Activated T-helper 17 cell treated with anti-CD3 and anti-CD28 coated beads, Interleukin-2, amount 50 U/mL, for 72 hours (primary cell): Measurements from ENCODE around the gene MRPL50. TPM values are rescaled to one million over a fixed set of nuclear protein-coding genes. Genes with fewer than 3 reads are reported as not detected.

ENCODE experiments used
- ATAC-seq: fragments of 150-1000 bp; cut with Tn5 transposase; replicated peaks from 2 replicates; pipeline ENCODE4 v1.10.0; 2021; ENCODE audit warnings: mild to moderate bottlenecking, moderate library complexity
- H3K27ac Mint-ChIP-seq: one replicate; pipeline ENCODE4 v1.8.0; 2022; ENCODE audit warnings: mixed read lengths
- H3K27me3 Mint-ChIP-seq: one replicate; pipeline ENCODE4 v1.8.0; 2022; ENCODE audit warnings: mixed read lengths
- H3K36me3 Mint-ChIP-seq: one replicate; pipeline ENCODE4 v1.8.0; 2022; ENCODE audit warnings: low read depth, mild to moderate bottlenecking, mixed read lengths
- H3K4me1 Mint-ChIP-seq: one replicate; pipeline ENCODE4 v1.8.0; 2022; ENCODE audit warnings: mixed read lengths
- H3K4me3 Mint-ChIP-seq: one replicate; pipeline ENCODE4 v1.8.0; 2022; ENCODE audit warnings: mild to moderate bottlenecking, mixed read lengths
- H3K9me3 Mint-ChIP-seq: one replicate; pipeline ENCODE4 v1.8.0; 2022; ENCODE audit warnings: mixed read lengths
- total RNA-seq, 2 donors: library from RNA; stranded (reverse); gene quantifications; one replicate each; pipeline ENCODE4 v1.2.3, GENCODE V29; 2022

Gene MRPL50
- total RNA-seq, 2 donors from 2014 or later, result 11.6 to 13.8 TPM

- ATAC-seq, result no peak
- H3K27me3 Mint-ChIP-seq, result peaks cover 7% of the 10 kb centered on the region
- H3K4me3 Mint-ChIP-seq, result no peak overlapping the region
- H3K4me1 Mint-ChIP-seq, result no peaks in the 10 kb centered on the region
- H3K27ac Mint-ChIP-seq, result no peak overlapping the region
- H3K9me3 Mint-ChIP-seq, result no peaks in the 10 kb centered on the region
- H3K36me3 Mint-ChIP-seq, result no peaks in the 10 kb centered on the region
These were observed 44.2 kb downstream of the MRPL50 start for GRCh38 chr9:101354143-101354764.

- Mint-ChIP-seq H3K27ac (no peak overlapping the region), H3K36me3 (no peaks in the 10 kb centered on the region), H3K27me3 (peaks cover 7% of the 10 kb centered on the region), H3K4me3 (no peak overlapping the region), H3K4me1 (no peaks in the 10 kb centered on the region), H3K9me3 (no peaks in the 10 kb centered on the region)
- no peak for ATAC-seq
These were observed 44.7 kb downstream of the MRPL50 start for GRCh38 chr9:101353683-101354082.

GRCh38 chr9:101352892-101353463, 45.4 kb downstream of the MRPL50 start:
- no peaks in the 10 kb centered on the region for H3K9me3 Mint-ChIP-seq
- H3K4me1 Mint-ChIP-seq, result no peaks in the 10 kb centered on the region
- H3K27me3 Mint-ChIP-seq, result peaks cover 7% of the 10 kb centered on the region
- ATAC-seq, result no peak
- H3K4me3 Mint-ChIP-seq, result no peak overlapping the region
- no peaks in the 10 kb centered on the region for H3K36me3 Mint-ChIP-seq
- H3K27ac Mint-ChIP-seq, result no peak overlapping the region

- no peak overlapping the region for H3K27ac Mint-ChIP-seq
- no peak overlapping the region for H3K4me3 Mint-ChIP-seq
- no peaks in the 10 kb centered on the region for H3K9me3 Mint-ChIP-seq
- ATAC-seq, result no peak
- H3K27me3 Mint-ChIP-seq, result peaks cover 8% of the 10 kb centered on the region
- H3K4me1 Mint-ChIP-seq, result no peaks in the 10 kb centered on the region
- H3K36me3 Mint-ChIP-seq, result no peaks in the 10 kb centered on the region
These were observed 48.1 kb downstream of the MRPL50 start for GRCh38 chr9:101350285-101350684.

- H3K4me1 Mint-ChIP-seq, result no peaks in the 10 kb centered on the region
- no peak overlapping the region for H3K27ac Mint-ChIP-seq
- ATAC-seq, result no peak
- no peak overlapping the region for H3K4me3 Mint-ChIP-seq
- H3K9me3 Mint-ChIP-seq, result no peaks in the 10 kb centered on the region
- H3K36me3 Mint-ChIP-seq, result no peaks in the 10 kb centered on the region
- peaks cover 25% of the 10 kb centered on the region for H3K27me3 Mint-ChIP-seq
These were observed 55.8 kb downstream of the MRPL50 start for GRCh38 chr9:101342595-101342994.

GRCh38 chr9:101341958-101342357, 56.5 kb downstream of the MRPL50 start:
- Mint-ChIP-seq H3K4me3 (no peak overlapping the region), H3K9me3 (no peaks in the 10 kb centered on the region), H3K27ac (no peak overlapping the region), H3K27me3 (peaks cover 26% of the 10 kb centered on the region), H3K4me1 (no peaks in the 10 kb centered on the region), H3K36me3 (no peaks in the 10 kb centered on the region)
- ATAC-seq, result no peak

Other genes with a start within 250 kb of the MRPL50 start
- gene BAAT, start 13.6 kb downstream of the MRPL50 start, total RNA-seq, result under 1 TPM in 1 of 2 donors, not detected in 1; 0.08 TPM
- 10 to 100 TPM in 1 of 2 donors, 1 to 10 TPM in 1; 8.4 to 19.6 TPM for gene ZNF189, start 233 bp upstream of the MRPL50 start, total RNA-seq
- not detected for gene ALDOB, start 37.2 kb upstream of the MRPL50 start, total RNA-seq
- gene RNF20, start 135.2 kb upstream of the MRPL50 start, total RNA-seq, result 10 to 100 TPM; 46.2 to 49.4 TPM
- gene PPP3R2, start 196.4 kb upstream of the MRPL50 start, total RNA-seq, result not detected